Endodermal cell (in vitro differentiated cells): ENCODE measurements around the gene PRR30. TPM values are rescaled to one million over a fixed set of nuclear protein-coding genes. Genes with fewer than 3 reads are reported as not detected.

Experiments used
- DNase-seq: peaks from one replicate; pipeline ENCODE4 v3.0.0-alpha.2; 2017
- H3K27ac ChIP-seq: 2 replicates; pipeline ENCODE4 v1.5.1; 2013; ENCODE audit warnings: mild to moderate bottlenecking, low read depth, low read length, moderate library complexity
- H3K27me3 ChIP-seq: 2 replicates; pipeline ENCODE4 v1.6.1; 2013; ENCODE audit warnings: mild to moderate bottlenecking, low read length, moderate library complexity; ENCODE audit not compliant: insufficient read depth, control insufficient read depth, poor library complexity, severe bottlenecking
- H3K36me3 ChIP-seq: 2 replicates; pipeline ENCODE4 v1.7.0; 2013; ENCODE audit warnings: mild to moderate bottlenecking, low read length, moderate library complexity; ENCODE audit not compliant: control insufficient read depth, insufficient read depth
- H3K4me1 ChIP-seq: one replicate; pipeline ENCODE4 v1.7.0; 2013; ENCODE audit warnings: low read length; ENCODE audit not compliant: control insufficient read depth, insufficient read depth
- H3K4me3 ChIP-seq: 2 replicates; pipeline ENCODE4 v1.5.1; 2013; ENCODE audit warnings: mild to moderate bottlenecking, low read length, moderate library complexity
- H3K9ac ChIP-seq: 2 replicates; pipeline ENCODE4 v1.6.1; 2013; ENCODE audit warnings: mild to moderate bottlenecking, low read length, moderate library complexity; ENCODE audit not compliant: poor library complexity, severe bottlenecking; ENCODE audit errors: extremely low read depth
- H3K9me3 ChIP-seq: 2 replicates; pipeline ENCODE4 v1.6.1; 2013; ENCODE audit warnings: mild to moderate bottlenecking, low read length, moderate library complexity; ENCODE audit not compliant: control insufficient read depth
- H3K27ac Mint-ChIP-seq: 2 replicates; pipeline ENCODE4 v1.8.0; 2020; ENCODE audit warnings: mixed read lengths
- H3K27me3 Mint-ChIP-seq: 2 replicates; pipeline ENCODE4 v1.8.0; 2021; ENCODE audit warnings: mild to moderate bottlenecking, mixed read lengths; ENCODE audit not compliant: insufficient read depth
- H3K36me3 Mint-ChIP-seq: 2 replicates; pipeline ENCODE4 v1.8.0; 2020; ENCODE audit warnings: low read depth, mixed read lengths
- H3K4me1 Mint-ChIP-seq: 2 replicates; pipeline ENCODE4 v1.8.0; 2020; ENCODE audit warnings: mixed read lengths
- H3K4me3 Mint-ChIP-seq: 2 replicates; pipeline ENCODE4 v1.8.0; 2020; ENCODE audit warnings: mild to moderate bottlenecking, moderate library complexity, mixed read lengths
- H3K9me3 Mint-ChIP-seq: 2 replicates; pipeline ENCODE4 v1.8.0; 2020; ENCODE audit warnings: mild to moderate bottlenecking, mixed read lengths
- CTCF ChIP-seq: fragments of 200-600 bp; sonication (generic); conservative IDR thresholded peaks from 2 replicates; pipeline ENCODE4 v1.5.0; 2021; ENCODE audit warnings: antibody characterized with exemption, mild to moderate bottlenecking
- WGBS, 2 experiments: methylation state at CpG; one replicate each; pipeline versions ENCODE4 v1.1.5 to v1.1.7; 2013; ENCODE audit warnings: missing lambda C conversion rate in 2 of 2, mixed read lengths in 1 of 2; ENCODE audit not compliant: insufficient coverage in 1 of 2, insufficient read length in 1 of 2; 5-methylcytosine and 5-hydroxymethylcytosine counted together
- total RNA-seq, 2 donors: library from RNA; stranded (reverse); fragmentation: NEBNext Ultra II Directional in 1 of 2; extraction: Animal tissue kit (Norgen Biotek cat#: 25700) in 1 of 2; gene quantifications; 2 replicates in 1 of 2; 3 replicates in 1 of 2; pipeline ENCODE4 v1.2.1, GENCODE V29; 2021

PRR30 gene
- total RNA-seq, 2 donors from 2014 or later = not detected

- Mint-ChIP-seq H3K9me3 (no peaks in the 10 kb centered on the region), H3K36me3 (peaks cover 15% of the 10 kb centered on the region), H3K4me1 (peaks cover 9% of the 10 kb centered on the region), H3K4me3 (no peak overlapping the region), H3K27me3 (peaks cover 41% of the 10 kb centered on the region), H3K27ac (no peak overlapping the region)
- no peak for TF ChIP-seq CTCF
- Histone ChIP-seq H3K4me1 (no peaks in the 10 kb centered on the region), H3K9me3 (no peaks in the 10 kb centered on the region), H3K4me3 (no peak overlapping the region), H3K27me3 (peaks cover 35% of the 10 kb centered on the region), H3K36me3 (peaks cover 12% of the 10 kb centered on the region), H3K27ac (no peak overlapping the region), H3K9ac (no peak overlapping the region)
- WGBS, 2 experiments = 67 to 68% methylated on average over 5 of the region's 5 CpGs
- DNase-seq = no peak
Measured at GRCh38 chr2:27126252-27126710, 12.9 kb downstream of the PRR30 start.

GRCh38 chr2:27125104-27125503 lies 14.1 kb downstream of the PRR30 start:
- 91 to 100% methylated on average over 1 to 3 of the region's 3 CpGs for WGBS, 2 experiments
- H3K9ac ChIP-seq = no peak overlapping the region
- H3K4me1 ChIP-seq = no peaks in the 10 kb centered on the region
- Mint-ChIP-seq H3K36me3 (peaks cover 6% of the 10 kb centered on the region), H3K4me3 (no peak overlapping the region), H3K27ac (no peak overlapping the region), H3K27me3 (peaks cover 52% of the 10 kb centered on the region), H3K4me1 (peaks cover 9% of the 10 kb centered on the region), H3K9me3 (peaks cover 3% of the 10 kb centered on the region)
- H3K4me3 ChIP-seq = no peak overlapping the region
- no peak for TF ChIP-seq CTCF
- no peak overlapping the region for H3K27ac ChIP-seq
- no peaks in the 10 kb centered on the region for H3K9me3 ChIP-seq
- H3K27me3 ChIP-seq = peaks cover 47% of the 10 kb centered on the region
- no peak for DNase-seq
- H3K36me3 ChIP-seq = peaks cover under 1% of the 10 kb centered on the region

GRCh38 chr2:27123302-27124150 lies 15.7 kb downstream of the PRR30 start, which contains the start of gene ABHD1:
TSS of gene ABHD1 (plus strand) at chr2:27123815. CDS start at chr2:27123949, 134 bp downstream.
- Mint-ChIP-seq H3K27me3 (peaks cover 66% of the 10 kb centered on the region), H3K4me1 (peaks cover 9% of the 10 kb centered on the region), H3K36me3 (no peaks in the 10 kb centered on the region), H3K27ac (no peak within 1 kb of the TSS), H3K9me3 (peaks cover 3% of the 10 kb centered on the region), H3K4me3 (peak within 1 kb of the TSS; percentile 66)
- peaks cover 62% of the 10 kb centered on the region for H3K27me3 ChIP-seq
- H3K4me1 ChIP-seq = no peaks in the 10 kb centered on the region
- H3K27ac ChIP-seq = no peak within 1 kb of the TSS
- peak within 1 kb of the TSS; percentile 74 for H3K4me3 ChIP-seq
- no peak within 1 kb of the TSS for H3K9ac ChIP-seq
- no peak for TF ChIP-seq CTCF
- 11 to 15% methylated on average over 29 to 47 of the region's 47 CpGs for WGBS, 2 experiments
- H3K36me3 ChIP-seq = no peaks in the 10 kb centered on the region
- peak; percentile 86 for DNase-seq
- H3K9me3 ChIP-seq = no peaks in the 10 kb centered on the region
